ENCODE measurements around the gene COPA.

Gene COPA

DNA sequence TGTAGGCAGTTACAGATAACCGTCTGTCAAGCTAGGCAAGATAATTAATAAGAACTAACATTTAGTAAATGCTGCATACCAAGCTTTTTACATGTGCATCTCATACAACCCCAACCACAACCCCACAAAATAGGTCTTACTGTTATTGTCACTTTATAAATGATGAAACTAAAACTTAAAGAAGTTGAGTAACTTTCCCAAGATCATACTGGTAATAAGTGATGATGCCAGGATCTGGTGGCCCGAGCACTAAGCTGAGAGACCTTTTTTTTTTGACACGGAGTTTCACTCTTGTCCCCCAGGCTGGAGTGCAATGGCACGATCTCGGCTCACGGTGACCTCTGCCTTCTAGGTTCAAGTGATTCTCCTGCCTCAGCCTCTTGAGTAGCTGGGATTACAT lies 1.9 kb upstream of the COPA start:
- no peak overlapping the region for H3K4me3 ChIP-seq (ENCODE audit: low read length in 2 of 2)
- peaks cover 12 to 68% of the 10 kb centered on the region in 2 donors for H3K36me3 ChIP-seq (replicated peaks in 1 of 2; ENCODE audit: control insufficient read depth in 2 of 2, insufficient read depth in 2 of 2, low read length in 2 of 2)
- no CpG with 5 or more reads among the region's 6 CpGs for WGBS, 2 donors (ENCODE audit: extremely low coverage in 2 of 2, insufficient read length in 2 of 2, insufficient replicate concordance in 1 of 2)

DNA sequence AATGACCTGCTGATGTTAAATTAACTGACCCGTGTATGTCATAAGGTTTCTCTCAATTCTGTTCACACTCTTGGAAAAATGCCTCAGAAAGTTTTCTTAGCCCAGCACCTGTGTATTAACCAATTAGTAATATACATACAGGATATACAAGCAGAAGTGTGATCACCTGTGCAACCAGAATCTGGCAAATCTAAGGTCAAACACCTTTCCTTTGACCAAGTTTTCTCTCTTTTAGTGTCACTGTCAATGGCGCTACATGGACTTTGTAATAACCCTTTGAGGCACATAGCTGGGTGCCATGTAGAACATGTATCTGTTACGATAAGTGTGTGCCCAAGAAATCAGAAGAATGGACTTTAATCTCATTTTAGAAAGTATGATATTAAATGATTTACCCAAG lies 1.2 kb upstream of the COPA start:
- H3K4me1 ChIP-seq (ENCODE audit: control insufficient read depth in 2 of 2, insufficient read depth in 1 of 2, low read depth in 1 of 2, low read length in 2 of 2): peaks cover 4 to 7% of the 10 kb centered on the region in 2 donors
- no peak overlapping the region for H2BK12ac ChIP-seq (ENCODE audit: low read length)
- H3K23ac ChIP-seq (ENCODE audit: low read depth, low read length, poor library complexity): no peak overlapping the region
- no peak overlapping the region for H3K18ac ChIP-seq (ENCODE audit: low read length)
- peaks cover 5% of the 10 kb centered on the region for H3K79me1 ChIP-seq (ENCODE audit: low read depth, low read length)
- peak overlapping the region; percentile 36 for H3K4me2 ChIP-seq (ENCODE audit: insufficient read depth, low read length, poor library complexity, severe bottlenecking)
- H3K27me3 ChIP-seq (ENCODE audit: control insufficient read depth in 3 of 3, insufficient read depth in 3 of 3, low read depth in 1 of 3, low read length in 3 of 3): no peaks in the 10 kb centered on the region
- no peak overlapping the region for H2AK5ac ChIP-seq (ENCODE audit: low read depth, low read length)
- no peak overlapping the region for H2BK15ac ChIP-seq (ENCODE audit: low read length)
- H3K9me3 ChIP-seq (replicated peaks in 1 of 2; ENCODE audit: control insufficient read depth in 2 of 2, insufficient read depth in 1 of 2, low read depth in 1 of 2, low read length in 2 of 2): no peaks in the 10 kb centered on the region
- no peak overlapping the region for H3K27ac ChIP-seq (replicated peaks; ENCODE audit: low read length)
- no peak overlapping the region for H2BK5ac ChIP-seq (ENCODE audit: low read length)
- H3K4ac ChIP-seq (ENCODE audit: low read length): no peak overlapping the region
- H2AFZ ChIP-seq (ENCODE audit: low read length): no peak overlapping the region
- H2BK120ac ChIP-seq (ENCODE audit: low read depth, low read length): no peak overlapping the region
- DNase-seq (ENCODE audit: low spot score): no peak
- WGBS, 2 donors (ENCODE audit: extremely low coverage in 2 of 2, insufficient read length in 2 of 2, insufficient replicate concordance in 1 of 2): no CpG with 5 or more reads among the region's 3 CpGs
- no peak overlapping the region for H4K91ac ChIP-seq (ENCODE audit: low read depth, low read length, poor library complexity)
- no peak overlapping the region for H4K8ac ChIP-seq (ENCODE audit: low read depth, low read length)
- H3K4me3 ChIP-seq (ENCODE audit: low read length in 2 of 2): peak overlapping the region in 1 of 2 donors; percentile 89
- H3K36me3 ChIP-seq (replicated peaks in 1 of 2; ENCODE audit: control insufficient read depth in 2 of 2, insufficient read depth in 2 of 2, low read length in 2 of 2): peaks cover 9 to 68% of the 10 kb centered on the region in 2 donors
- H3K9ac ChIP-seq (ENCODE audit: low read depth, low read length, poor library complexity): no peak overlapping the region
- no peak overlapping the region for H3K14ac ChIP-seq (ENCODE audit: low read length)

More for the DNA sequence above, 1.9 kb upstream of the COPA start:
- H4K91ac ChIP-seq (ENCODE audit: low read depth, low read length, poor library complexity): no peak overlapping the region
- H3K4me1 ChIP-seq (ENCODE audit: control insufficient read depth in 2 of 2, insufficient read depth in 1 of 2, low read depth in 1 of 2, low read length in 2 of 2): peaks cover 4 to 7% of the 10 kb centered on the region in 2 donors
- H4K8ac ChIP-seq (ENCODE audit: low read depth, low read length): no peak overlapping the region
- no peak overlapping the region for H2BK12ac ChIP-seq (ENCODE audit: low read length)
- H3K4me2 ChIP-seq (ENCODE audit: insufficient read depth, low read length, poor library complexity, severe bottlenecking): no peak overlapping the region
- H2AFZ ChIP-seq (ENCODE audit: low read length): no peak overlapping the region
- H2BK15ac ChIP-seq (ENCODE audit: low read length): no peak overlapping the region
- H3K27me3 ChIP-seq (ENCODE audit: control insufficient read depth in 3 of 3, insufficient read depth in 3 of 3, low read depth in 1 of 3, low read length in 3 of 3): no peaks in the 10 kb centered on the region
- no peak overlapping the region for H3K18ac ChIP-seq (ENCODE audit: low read length)
- no peak overlapping the region for H3K23ac ChIP-seq (ENCODE audit: low read depth, low read length, poor library complexity)
- no peak for DNase-seq (ENCODE audit: low spot score)
- H3K27ac ChIP-seq (replicated peaks; ENCODE audit: low read length): no peak overlapping the region
- no peak overlapping the region for H2BK120ac ChIP-seq (ENCODE audit: low read depth, low read length)
- peaks cover 5% of the 10 kb centered on the region for H3K79me1 ChIP-seq (ENCODE audit: low read depth, low read length)
- H3K14ac ChIP-seq (ENCODE audit: low read length): no peak overlapping the region
- no peak overlapping the region for H2BK5ac ChIP-seq (ENCODE audit: low read length)
- H3K4ac ChIP-seq (ENCODE audit: low read length): no peak overlapping the region
- H3K9ac ChIP-seq (ENCODE audit: low read depth, low read length, poor library complexity): no peak overlapping the region
- H3K9me3 ChIP-seq (replicated peaks in 1 of 2; ENCODE audit: control insufficient read depth in 2 of 2, insufficient read depth in 1 of 2, low read depth in 1 of 2, low read length in 2 of 2): no peaks in the 10 kb centered on the region
- H2AK5ac ChIP-seq (ENCODE audit: low read depth, low read length): no peak overlapping the region

DNA sequence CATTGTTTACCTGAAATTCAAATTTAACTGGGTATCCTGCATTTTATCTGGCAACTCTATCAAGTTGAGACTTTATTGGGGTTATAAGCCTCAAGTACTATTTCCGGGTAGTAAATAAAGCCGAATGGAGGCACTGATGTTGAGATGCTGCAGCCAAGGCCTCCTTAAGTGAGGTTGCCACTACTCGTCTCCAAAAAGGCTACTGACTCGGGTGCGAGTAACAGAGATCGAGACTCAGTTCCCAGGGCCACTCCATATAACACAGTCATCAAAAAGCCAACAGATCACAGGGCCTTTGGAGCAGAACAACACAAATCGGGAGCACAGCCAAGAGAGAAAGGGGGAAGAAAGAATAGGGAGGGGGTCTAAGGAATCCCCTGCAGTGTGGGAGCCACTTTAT lies 524 bp downstream of the COPA start:
- Histone ChIP-seq H3K4me3 (ENCODE audit: low read length in 2 of 2) (peak overlapping the region; percentile 86 to 89), H2BK120ac (ENCODE audit: low read depth, low read length) (no peak overlapping the region), H3K27me3 (ENCODE audit: control insufficient read depth in 3 of 3, insufficient read depth in 3 of 3, low read depth in 1 of 3, low read length in 3 of 3) (no peaks in the 10 kb centered on the region), H3K18ac (ENCODE audit: low read length) (peak overlapping the region; percentile 88), H3K36me3 (replicated peaks in 1 of 2; ENCODE audit: control insufficient read depth in 2 of 2, insufficient read depth in 2 of 2, low read length in 2 of 2) (peaks cover 11 to 69% of the 10 kb centered on the region in 2 donors), H4K91ac (ENCODE audit: low read depth, low read length, poor library complexity) (no peak overlapping the region), H3K4me2 (ENCODE audit: insufficient read depth, low read length, poor library complexity, severe bottlenecking) (peak overlapping the region; percentile 89), H2AK5ac (ENCODE audit: low read depth, low read length) (peak overlapping the region; percentile 82), H3K4ac (ENCODE audit: low read length) (no peak overlapping the region), H2AFZ (ENCODE audit: low read length) (peak overlapping the region; percentile 92), H3K14ac (ENCODE audit: low read length) (peak overlapping the region; percentile 14), H4K8ac (ENCODE audit: low read depth, low read length) (no peak overlapping the region), H2BK5ac (ENCODE audit: low read length) (peak overlapping the region; percentile 75), H3K9ac (ENCODE audit: low read depth, low read length, poor library complexity) (peak overlapping the region; percentile 93), H3K9me3 (replicated peaks in 1 of 2; ENCODE audit: control insufficient read depth in 2 of 2, insufficient read depth in 1 of 2, low read depth in 1 of 2, low read length in 2 of 2) (no peaks in the 10 kb centered on the region), H2BK12ac (ENCODE audit: low read length) (no peak overlapping the region), H3K4me1 (ENCODE audit: control insufficient read depth in 2 of 2, insufficient read depth in 1 of 2, low read depth in 1 of 2, low read length in 2 of 2) (peaks cover 4 to 7% of the 10 kb centered on the region in 2 donors), H3K79me1 (ENCODE audit: low read depth, low read length) (peaks cover 5% of the 10 kb centered on the region), H3K27ac (replicated peaks; ENCODE audit: low read length) (no peak overlapping the region), H2BK15ac (ENCODE audit: low read length) (no peak overlapping the region), H3K23ac (ENCODE audit: low read depth, low read length, poor library complexity) (no peak overlapping the region)
- no peak for DNase-seq (ENCODE audit: low spot score)
- WGBS, 2 donors (ENCODE audit: extremely low coverage in 2 of 2, insufficient read length in 2 of 2, insufficient replicate concordance in 1 of 2): no CpG with 5 or more reads among the region's 7 CpGs

DNA sequence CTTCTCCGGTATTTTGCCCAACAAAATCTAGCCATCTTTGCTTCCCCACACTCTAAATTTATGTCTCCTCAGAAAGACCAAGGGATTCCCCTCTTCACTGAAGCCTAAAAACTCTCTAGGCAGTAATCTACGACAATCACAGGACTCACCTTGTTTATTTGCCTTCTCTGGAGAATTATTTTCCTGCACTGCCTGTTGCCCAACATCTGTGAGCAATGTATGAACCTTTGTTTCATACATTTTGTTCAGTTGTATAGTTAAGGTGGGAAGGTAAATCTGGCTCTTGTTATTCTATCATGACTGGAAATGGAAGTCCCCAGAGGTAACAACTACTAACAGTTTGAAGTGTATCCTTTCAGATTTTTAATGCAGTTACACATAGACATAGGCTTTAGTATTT lies 2.2 kb downstream of the COPA start:
- H4K8ac ChIP-seq (ENCODE audit: low read depth, low read length): no peak overlapping the region
- no peak overlapping the region for H2BK5ac ChIP-seq (ENCODE audit: low read length)
- H2BK15ac ChIP-seq (ENCODE audit: low read length): no peak overlapping the region
- no peak overlapping the region for H3K23ac ChIP-seq (ENCODE audit: low read depth, low read length, poor library complexity)
- no peak overlapping the region for H2BK12ac ChIP-seq (ENCODE audit: low read length)
- peaks cover 5% of the 10 kb centered on the region for H3K79me1 ChIP-seq (ENCODE audit: low read depth, low read length)
- no peak overlapping the region for H3K4ac ChIP-seq (ENCODE audit: low read length)
- no peak overlapping the region for H3K14ac ChIP-seq (ENCODE audit: low read length)
- H4K91ac ChIP-seq (ENCODE audit: low read depth, low read length, poor library complexity): no peak overlapping the region
- H2AFZ ChIP-seq (ENCODE audit: low read length): no peak overlapping the region
- H3K36me3 ChIP-seq (replicated peaks in 1 of 2; ENCODE audit: control insufficient read depth in 2 of 2, insufficient read depth in 2 of 2, low read length in 2 of 2): peaks cover 9 to 68% of the 10 kb centered on the region in 2 donors
- WGBS, 2 donors (ENCODE audit: extremely low coverage in 2 of 2, insufficient read length in 2 of 2, insufficient replicate concordance in 1 of 2): no CpG with 5 or more reads among the region's 2 CpGs
- H3K18ac ChIP-seq (ENCODE audit: low read length): no peak overlapping the region
- no peak overlapping the region for H3K9ac ChIP-seq (ENCODE audit: low read depth, low read length, poor library complexity)
- no peak overlapping the region for H2BK120ac ChIP-seq (ENCODE audit: low read depth, low read length)
- peaks cover 4 to 7% of the 10 kb centered on the region in 2 donors for H3K4me1 ChIP-seq (ENCODE audit: control insufficient read depth in 2 of 2, insufficient read depth in 1 of 2, low read depth in 1 of 2, low read length in 2 of 2)
- no peak overlapping the region for H3K27ac ChIP-seq (replicated peaks; ENCODE audit: low read length)
- no peak overlapping the region for H2AK5ac ChIP-seq (ENCODE audit: low read depth, low read length)
- no peak overlapping the region for H3K4me2 ChIP-seq (ENCODE audit: insufficient read depth, low read length, poor library complexity, severe bottlenecking)
- no peak overlapping the region for H3K4me3 ChIP-seq (ENCODE audit: low read length in 2 of 2)
- DNase-seq (ENCODE audit: low spot score): no peak
- no peaks in the 10 kb centered on the region for H3K27me3 ChIP-seq (ENCODE audit: control insufficient read depth in 3 of 3, insufficient read depth in 3 of 3, low read depth in 1 of 3, low read length in 3 of 3)
- no peaks in the 10 kb centered on the region for H3K9me3 ChIP-seq (replicated peaks in 1 of 2; ENCODE audit: control insufficient read depth in 2 of 2, insufficient read depth in 1 of 2, low read depth in 1 of 2, low read length in 2 of 2)

Data from neuronal stem cell (in vitro differentiated cells).